Measurements from ENCODE around the gene NSMCE1.
"Not testable (repeated sequence)": the region's sequence is repeated elsewhere in the genome, so short reads cannot be mapped to it uniquely, and the experiment has no call there.

DNA sequence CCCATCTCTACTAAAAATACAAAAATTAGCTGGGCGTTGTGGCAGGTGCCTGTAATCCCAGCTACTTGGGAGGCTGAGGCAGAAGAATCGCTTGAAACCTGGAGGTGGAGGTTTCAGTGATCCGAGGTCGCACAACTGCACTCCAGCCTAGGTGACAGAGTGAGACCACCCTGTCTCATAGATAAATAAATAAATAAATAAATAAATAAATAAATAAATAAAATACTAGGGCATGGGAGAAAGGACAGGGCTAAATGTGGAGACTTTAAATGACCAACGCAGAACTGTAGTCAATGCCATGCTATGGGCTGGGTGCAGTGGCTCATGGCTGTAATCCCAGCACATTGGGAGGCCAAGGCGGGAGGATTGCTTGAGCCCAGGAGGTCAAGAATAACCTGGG, 19.7 kb upstream of the NSMCE1 start:
- TF ChIP-seq, protein P1, sequence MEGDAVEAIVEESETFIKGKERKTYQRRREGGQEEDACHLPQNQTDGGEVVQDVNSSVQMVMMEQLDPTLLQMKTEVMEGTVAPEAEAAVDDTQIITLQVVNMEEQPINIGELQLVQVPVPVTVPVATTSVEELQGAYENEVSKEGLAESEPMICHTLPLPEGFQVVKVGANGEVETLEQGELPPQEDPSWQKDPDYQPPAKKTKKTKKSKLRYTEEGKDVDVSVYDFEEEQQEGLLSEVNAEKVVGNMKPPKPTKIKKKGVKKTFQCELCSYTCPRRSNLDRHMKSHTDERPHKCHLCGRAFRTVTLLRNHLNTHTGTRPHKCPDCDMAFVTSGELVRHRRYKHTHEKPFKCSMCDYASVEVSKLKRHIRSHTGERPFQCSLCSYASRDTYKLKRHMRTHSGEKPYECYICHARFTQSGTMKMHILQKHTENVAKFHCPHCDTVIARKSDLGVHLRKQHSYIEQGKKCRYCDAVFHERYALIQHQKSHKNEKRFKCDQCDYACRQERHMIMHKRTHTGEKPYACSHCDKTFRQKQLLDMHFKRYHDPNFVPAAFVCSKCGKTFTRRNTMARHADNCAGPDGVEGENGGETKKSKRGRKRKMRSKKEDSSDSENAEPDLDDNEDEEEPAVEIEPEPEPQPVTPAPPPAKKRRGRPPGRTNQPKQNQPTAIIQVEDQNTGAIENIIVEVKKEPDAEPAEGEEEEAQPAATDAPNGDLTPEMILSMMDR (IDR thresholded peaks at IDR 0.05; ENCODE audit: low read depth, low read length) = not testable (repeated sequence)
- not testable (repeated sequence) for TF ChIP-seq EZH2phosphoT487 (IDR thresholded peaks at IDR 0.05; ENCODE audit: low read depth)
